BJ (cell line): ENCODE measurements around the gene SLC22A16. TPM values are rescaled to one million over a fixed set of nuclear protein-coding genes. Genes with fewer than 3 reads are reported as not detected.

Experiments used
- CTCF ChIA-PET: fragments of 350-600 bp; formaldehyde crosslinking; extraction: SDS; loops from one replicate; lab custom pipeline; 2021; ENCODE audit warnings: antibody characterized with exemption, inconsistent platforms; lab: Yijun Ruan, JAX
- POLR2A ChIA-PET: fragments of 300-600 bp; sonication (Branson Sonifier 250); formaldehyde crosslinking; extraction: SDS; loops from one replicate; lab custom pipeline; 2021; ENCODE audit warnings: antibody characterized with exemption; lab: Charles Lee
- DNase-seq: peaks from one replicate; pipeline ENCODE4 v3.0.0-alpha.2; 2011; ENCODE audit warnings: low read depth
- H3K27me3 ChIP-seq: 2 replicates; pipeline ENCODE4 v1.6.0; 2011; ENCODE audit warnings: low read length; ENCODE audit not compliant: control insufficient read depth, insufficient read depth
- H3K36me3 ChIP-seq: 2 replicates; pipeline ENCODE4 v1.5.1; 2011; ENCODE audit warnings: low read length; ENCODE audit not compliant: control insufficient read depth, insufficient read depth
- H3K4me3 ChIP-seq: 2 replicates; pipeline ENCODE4 v1.5.1; 2011; ENCODE audit warnings: low read depth, mild to moderate bottlenecking, control low read depth, low read length
- CTCF ChIP-seq: IDR thresholded peaks from 2 replicates; pipeline ENCODE4 v1.5.1; 2011; ENCODE audit warnings: low read depth, mild to moderate bottlenecking, control low read depth, inconsistent platforms, low read length, moderate library complexity; ENCODE audit not compliant: insufficient read depth
- polyA plus RNA-seq: library from polyadenylated mRNA; depleted of rRNA; stranded (reverse); fragments of >200 nt; gene quantifications from 2 replicates; pipeline ENCODE4 v1.2.3, GENCODE V29; 2011

SLC22A16 gene
- polyA plus RNA-seq, 1 experiment: not detected

DNA sequence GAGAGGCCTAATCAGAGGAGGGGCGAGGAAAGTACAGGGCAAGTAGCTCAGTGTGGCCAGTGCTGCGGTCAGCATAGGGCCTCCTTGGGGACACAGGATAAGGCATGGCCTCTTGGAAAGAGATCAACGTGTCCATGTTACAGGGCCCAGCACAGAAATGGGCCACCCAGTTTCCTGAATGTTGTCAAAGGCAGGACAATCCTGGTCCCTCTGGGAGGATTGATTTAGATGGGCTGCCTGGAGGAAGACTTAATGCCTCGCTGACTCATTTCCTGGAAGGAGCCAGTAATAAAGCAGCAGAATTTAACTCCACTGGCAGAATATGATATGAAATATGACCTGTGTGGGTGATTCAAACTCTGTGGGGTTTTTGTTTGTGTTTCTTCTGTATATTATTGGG lies 77.6 kb downstream of the SLC22A16 start:
- H3K36me3 ChIP-seq: no peaks in the 10 kb centered on the region
- POLR2A ChIA-PET: no interaction called here
- CTCF ChIA-PET: no interaction called here
- DNase-seq: no peak
- TF ChIP-seq CTCF: no peak
- no peaks in the 10 kb centered on the region for H3K27me3 ChIP-seq
- no peak overlapping the region for H3K4me3 ChIP-seq

DNA sequence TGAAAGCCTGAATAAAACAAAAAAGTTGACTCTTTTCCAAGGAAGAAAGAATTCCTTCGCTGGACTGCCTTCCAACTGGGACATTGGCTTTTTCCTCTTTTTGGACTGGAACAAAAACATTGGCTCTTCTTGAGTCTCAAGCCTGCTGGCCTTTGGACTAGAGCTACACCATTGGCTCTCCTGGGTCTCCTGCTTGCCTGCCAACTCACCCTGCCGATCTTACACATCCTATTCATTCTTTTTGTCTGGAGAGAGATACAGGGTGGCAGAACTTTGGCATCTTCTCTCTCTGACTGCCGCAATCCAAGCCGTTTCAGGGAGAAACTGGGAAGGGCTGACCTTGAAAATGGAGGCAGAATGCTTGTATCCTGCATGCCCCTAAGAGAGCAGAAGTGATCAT lies 81.2 kb downstream of the SLC22A16 start:
- POLR2A ChIA-PET: no interaction called here
- H3K27me3 ChIP-seq: no peaks in the 10 kb centered on the region
- no peak overlapping the region for H3K4me3 ChIP-seq
- TF ChIP-seq CTCF: no peak
- DNase-seq: no peak
- CTCF ChIA-PET: interaction anchor here (0.6 to 1.7 kb wide), 4 partner anchors 30 to 355 kb away, joined by 3 to 7 read pairs (median 4); no protein-coding TSS in a partner anchor
- H3K36me3 ChIP-seq: no peaks in the 10 kb centered on the region

DNA sequence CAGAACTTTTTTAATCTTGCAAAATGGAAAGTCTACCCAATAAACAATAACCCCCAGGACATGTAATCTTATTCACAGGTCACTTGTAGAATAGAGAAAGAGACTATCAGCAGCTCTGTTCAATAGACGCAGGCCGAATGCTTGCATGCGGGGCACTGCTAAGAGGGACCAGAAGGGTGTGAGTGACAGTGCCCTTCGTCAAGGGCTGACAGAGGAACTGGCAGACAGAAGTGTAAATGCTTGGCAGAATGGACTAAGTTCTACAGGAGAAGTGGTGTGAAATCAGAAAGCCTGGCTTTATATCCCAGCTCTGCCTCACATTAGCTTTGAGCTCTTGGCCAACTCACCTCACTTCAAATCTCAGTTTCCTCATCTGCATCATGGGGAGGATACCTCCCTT lies 82.0 kb downstream of the SLC22A16 start:
- ChIA-PET CTCF (interaction anchor here (0.6 to 6.6 kb wide), 5 partner anchors 9 to 354 kb away, joined by 3 to 50 read pairs (median 4); no protein-coding TSS in a partner anchor), POLR2A (no interaction called here)
- TF ChIP-seq CTCF: no peak

DNA sequence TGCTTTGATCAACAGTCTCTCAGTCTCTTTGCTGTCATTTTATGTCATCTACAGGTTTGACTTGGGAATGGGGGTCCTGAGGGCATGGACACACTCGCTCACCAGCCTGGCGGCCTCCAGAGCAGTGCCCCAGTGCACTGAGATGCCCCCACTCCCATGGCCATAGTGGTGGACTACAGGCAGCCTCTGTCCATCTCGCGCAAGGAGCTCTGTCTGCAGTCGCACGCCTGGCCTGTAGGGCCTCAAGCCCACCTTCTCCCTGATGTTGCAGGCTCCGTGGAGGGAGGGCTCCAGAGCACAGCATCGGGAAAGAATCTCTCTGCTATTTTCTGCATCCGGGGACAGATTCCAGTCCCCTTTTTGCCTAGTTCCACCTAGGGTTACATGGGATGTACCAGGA lies 83.7 kb downstream of the SLC22A16 start:
- Histone ChIP-seq H3K4me3 (no peak overlapping the region), H3K36me3 (no peaks in the 10 kb centered on the region), H3K27me3 (no peaks in the 10 kb centered on the region)
- TF ChIP-seq CTCF: no peak
- POLR2A ChIA-PET: no interaction called here
- CTCF ChIA-PET: interaction anchor here (0.7 to 6.6 kb wide), 8 partner anchors 11 to 689 kb away, joined by 3 to 50 read pairs (median 6); no protein-coding TSS in a partner anchor
- DNase-seq: no peak

More for the DNA sequence above, 82.0 kb downstream of the SLC22A16 start:
- Histone ChIP-seq H3K4me3 (no peak overlapping the region), H3K36me3 (no peaks in the 10 kb centered on the region), H3K27me3 (no peaks in the 10 kb centered on the region)
- no peak for DNase-seq

DNA sequence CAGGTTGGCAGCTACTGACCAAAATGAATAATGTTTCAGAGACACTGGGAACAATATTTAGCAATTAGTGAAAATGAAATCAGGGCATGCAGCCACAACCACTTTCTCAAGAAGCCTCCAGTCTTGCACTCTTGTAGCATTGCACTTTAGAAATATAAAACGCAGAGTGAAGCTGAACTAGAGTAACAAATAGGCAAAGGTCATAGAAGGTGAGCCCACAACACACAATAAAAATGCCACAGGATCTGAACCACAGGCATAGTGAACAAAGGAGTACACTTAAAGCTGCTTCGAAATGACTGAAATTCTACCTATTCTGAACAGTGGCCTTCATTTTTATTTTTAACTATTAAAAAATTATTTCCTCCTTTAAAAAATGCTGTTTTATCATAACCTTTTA lies 86.0 kb downstream of the SLC22A16 start:
- Histone ChIP-seq H3K36me3 (no peaks in the 10 kb centered on the region), H3K4me3 (no peak overlapping the region), H3K27me3 (no peaks in the 10 kb centered on the region; the same call in 1 of the 2 replicates)
- CTCF ChIA-PET: interaction anchor here (0.6 to 6.6 kb wide), 25 partner anchors 9 to 694 kb away, joined by 3 to 50 read pairs (median 4); partner anchors contain the start of genes CDC40 and WASF1
- POLR2A ChIA-PET: no interaction called here
- no peak for DNase-seq
- TF ChIP-seq CTCF: no peak
